ENCODE results near the gene EZH1.
A peak's percentile ranks its signal among the peaks of the same experiment; 100 is the strongest.
"Not testable (repeated sequence)": the region's sequence is repeated elsewhere in the genome, so short reads cannot be mapped to it uniquely, and the experiment has no call there.

The EZH1 gene

GRCh38 chr17:42665581-42666001, 79.2 kb downstream of the EZH1 start:
- DNase-seq: no peak

- no peak for DNase-seq
Observed at GRCh38 chr17:42660692-42661345, 84.0 kb downstream of the EZH1 start.

GRCh38 chr17:42659932-42660274, 84.9 kb downstream of the EZH1 start:
- not testable (repeated sequence) for DNase-seq

GRCh38 chr17:42659079-42659931, 85.5 kb downstream of the EZH1 start, which contains the start of gene TUBG2:
Gene TUBG2 (plus strand): TSS chr17:42659284. CDS start chr17:42659504, 220 bp downstream.
- peak; percentile 76 to 77 for DNase-seq

- no peak for DNase-seq
Observed at GRCh38 chr17:42657824-42658588, 86.8 kb downstream of the EZH1 start.

GRCh38 chr17:42655528-42655927, 89.3 kb downstream of the EZH1 start:
- DNase-seq: no peak

GRCh38 chr17:42653179-42654124, 91.4 kb downstream of the EZH1 start:
- DNase-seq: no peak

- DNase-seq: no peak
Observed at GRCh38 chr17:42651392-42651791, 93.4 kb downstream of the EZH1 start.

Measured in Kasumi-1 (cell line).